Thyroid gland (tissue), 4 donors: ENCODE measurements around the gene DENND1A. TPM values are rescaled to one million over a fixed set of nuclear protein-coding genes. Genes with fewer than 3 reads are reported as not detected.

Experiments used
- DNase-seq, 2 donors: peaks; one replicate each; pipeline ENCODE4 v3.0.0-alpha.2; 2019
- H3K27ac ChIP-seq, 3 donors: fragments of 200-600 bp; sonication (generic); 1 replicate in 2 of 3; 2 replicates in 1 of 3; pipeline ENCODE4 v1.5.1; 2016 to 2019; ENCODE audit warnings: mild to moderate bottlenecking in 1 of 3, moderate library complexity in 1 of 3
- H3K27me3 ChIP-seq: fragments of 200-600 bp; sonication (generic); one replicate; pipeline ENCODE4 v1.5.1; 2019
- H3K36me3 ChIP-seq, 2 donors: fragments of 200-600 bp; sonication (generic); one replicate each; pipeline ENCODE4 v1.5.1; 2016 to 2019
- H3K4me1 ChIP-seq, 2 donors: fragments of 200-600 bp; sonication (generic); one replicate each; pipeline ENCODE4 v1.5.1; 2017 to 2019
- H3K4me3 ChIP-seq, 3 donors: fragments of 200-600 bp; sonication (generic); replicated peaks in 1 of 3; 1 replicate in 2 of 3; 2 replicates in 1 of 3; pipeline ENCODE4 v1.5.1; 2016; ENCODE audit warnings: mild to moderate bottlenecking in 1 of 3
- H3K9me3 ChIP-seq: fragments of 200-600 bp; sonication (generic); one replicate; pipeline ENCODE4 v1.5.1; 2017
- CTCF ChIP-seq, 6 experiments: fragments of 200-600 bp in 3 of 6; fragments of 450-650 bp in 3 of 6; sonication (generic) in 3 of 6; IDR thresholded peaks; one replicate each; pipeline ENCODE4 v1.5.1; 2016 to 2019; ENCODE audit warnings: antibody characterized with exemption in 6 of 6, mild to moderate bottlenecking in 2 of 6, inconsistent platforms in 1 of 6, moderate library complexity in 1 of 6
- POLR2A ChIP-seq, 2 donors: fragments of 450-650 bp; IDR thresholded peaks; one replicate each; pipeline ENCODE4 v1.6.1; 2017; ENCODE audit warnings: antibody characterized with exemption in 2 of 2, mild to moderate bottlenecking in 2 of 2, moderate library complexity in 1 of 2
- WGBS, 2 donors: methylation state at CpG; one replicate each; pipeline ENCODE4 v1.1.5; 2017; 5-methylcytosine and 5-hydroxymethylcytosine counted together
- intact Hi-C: fragments of 100-400 bp; cut with DNase I; formaldehyde crosslinking; loops from one replicate; pipeline ENCODE4 v1.15.1; 2023
- total RNA-seq, 4 donors: library from RNA; depleted of rRNA; stranded (reverse); fragments of >200 nt; gene quantifications; one replicate each; pipeline ENCODE4 v1.2.3, GENCODE V29; 2016

Gene DENND1A
- total RNA-seq, 4 donors from 2014 or later, result 18.8 to 34.4 (median 28.2) TPM

- 31 to 49% methylated on average over 3 to 6 of the region's 6 CpGs for WGBS, 2 donors
Observed at GRCh38 chr9:123957168-123957721, 27.3 kb upstream of the DENND1A start.

GRCh38 chr9:123955637-123956036 is 25.7 kb upstream of the DENND1A start:
- intact Hi-C loops, result no loop called here
- Histone ChIP-seq H3K27me3 (no peaks in the 10 kb centered on the region), H3K36me3 (no peaks in the 10 kb centered on the region), H3K9me3 (no peaks in the 10 kb centered on the region), H3K4me3 (no peak overlapping the region), H3K4me1 (no peaks in the 10 kb centered on the region), H3K27ac (no peak overlapping the region)
- 84 to 95% methylated on average over 6 of the region's 6 CpGs for WGBS, 2 donors
- no peak for DNase-seq
- TF ChIP-seq POLR2A (IDR thresholded peaks at IDR 0.05), result no peak
- no peak for TF ChIP-seq CTCF (IDR thresholded peaks at IDR 0.05)

More at GRCh38 chr9:123957168-123957721, 27.3 kb upstream of the DENND1A start:
- no peaks in the 10 kb centered on the region for H3K9me3 ChIP-seq
- TF ChIP-seq CTCF (IDR thresholded peaks at IDR 0.05) (no peak), POLR2A (IDR thresholded peaks at IDR 0.05) (no peak)
- H3K36me3 ChIP-seq, result no peaks in the 10 kb centered on the region
- H3K27ac ChIP-seq, result no peak overlapping the region
- H3K27me3 ChIP-seq, result no peaks in the 10 kb centered on the region
- H3K4me1 ChIP-seq, result no peaks in the 10 kb centered on the region
- intact Hi-C loops, result no loop called here
- DNase-seq, result no peak
- no peak overlapping the region for H3K4me3 ChIP-seq

- no peak for TF ChIP-seq POLR2A (IDR thresholded peaks at IDR 0.05)
- TF ChIP-seq CTCF (IDR thresholded peaks at IDR 0.05), result no peak
- H3K4me1 ChIP-seq, result no peaks in the 10 kb centered on the region
- H3K27ac ChIP-seq, result no peak overlapping the region
- H3K4me3 ChIP-seq, result no peak overlapping the region
- no peaks in the 10 kb centered on the region for H3K9me3 ChIP-seq
- no peak for DNase-seq
- intact Hi-C loops, result no loop called here
- H3K36me3 ChIP-seq, result no peaks in the 10 kb centered on the region
- no peaks in the 10 kb centered on the region for H3K27me3 ChIP-seq
- WGBS, 2 donors, result 70 to 78% methylated on average over 9 of the region's 9 CpGs
Observed at GRCh38 chr9:123954518-123955280, 24.8 kb upstream of the DENND1A start.

- Histone ChIP-seq H3K4me3 (no peak overlapping the region), H3K36me3 (no peaks in the 10 kb centered on the region), H3K27ac (no peak overlapping the region), H3K4me1 (no peaks in the 10 kb centered on the region), H3K9me3 (no peaks in the 10 kb centered on the region), H3K27me3 (no peaks in the 10 kb centered on the region)
- no peak for DNase-seq
- TF ChIP-seq CTCF (IDR thresholded peaks at IDR 0.05) (no peak), POLR2A (IDR thresholded peaks at IDR 0.05) (no peak)
- WGBS, 2 donors, result 61 to 68% methylated on average over 8 to 9 of the region's 9 CpGs
- intact Hi-C loops, result no loop called here
Observed at GRCh38 chr9:123952641-123953495, 22.9 kb upstream of the DENND1A start.
